WTC11 (cell line): ENCODE results near the gene TUBGCP2. TPM values are rescaled to one million over a fixed set of nuclear protein-coding genes. Genes with fewer than 3 reads are reported as not detected.

ENCODE experiments used
- ATAC-seq: fragments of 200-7000 bp; cut with Tn5 transposase; 2 replicates; pipeline ENCODE4 v1.10.0; 2021; ENCODE audit warnings: mild to moderate bottlenecking, moderate library complexity
- CTCF ChIA-PET: fragments of 300-600 bp; sonication (Branson Sonifier 250); formaldehyde crosslinking; loops from one replicate; lab custom pipeline; 2021; ENCODE audit warnings: antibody characterized with exemption; lab: Charles Lee
- POLR2A ChIA-PET: fragments of 350-600 bp; sonication (Branson Sonifier 250); formaldehyde crosslinking; loops from one replicate; lab custom pipeline; 2021; ENCODE audit warnings: antibody characterized with exemption; lab: Charles Lee
- DNase-seq: peaks from one replicate; pipeline ENCODE4 v3.0.0; 2021; ENCODE audit warnings: low spot score
- H3K27ac Mint-ChIP-seq: 2 replicates; pipeline ENCODE4 v1.8.0; 2021; ENCODE audit warnings: mixed read lengths
- H3K27me3 Mint-ChIP-seq: 2 replicates; pipeline ENCODE4 v1.8.0; 2021; ENCODE audit warnings: low read depth, mild to moderate bottlenecking, moderate library complexity, mixed read lengths
- H3K36me3 Mint-ChIP-seq: 2 replicates; pipeline ENCODE4 v1.8.0; 2021; ENCODE audit warnings: mixed read lengths
- H3K4me1 Mint-ChIP-seq: 2 replicates; pipeline ENCODE4 v1.8.0; 2022; ENCODE audit warnings: mixed read lengths
- H3K4me3 Mint-ChIP-seq: 2 replicates; pipeline ENCODE4 v1.8.0; 2021; ENCODE audit warnings: mild to moderate bottlenecking, moderate library complexity, mixed read lengths
- H3K9me3 Mint-ChIP-seq: 2 replicates; pipeline ENCODE4 v1.8.0; 2021; ENCODE audit warnings: mixed read lengths
- FOXP1 ChIP-seq: sonication (generic); formaldehyde crosslinking; IDR thresholded peaks from 2 replicates; pipeline ENCODE4 v1.8.0; 2022; ENCODE audit warnings: missing genetic modification reagents, mild to moderate bottlenecking, moderate library complexity, borderline replicate concordance
- GTF2I ChIP-seq: fragments of 250-450 bp; sonication (Bioruptor Pico); conservative IDR thresholded peaks from 2 replicates; pipeline ENCODE4 v1.4.0; 2021; ENCODE audit warnings: mild to moderate bottlenecking
- HMGA2 ChIP-seq: fragments of 250-450 bp; sonication (Bioruptor Pico); IDR thresholded peaks from 2 replicates; pipeline ENCODE4 v1.4.0; 2021; ENCODE audit warnings: mild to moderate bottlenecking, moderate library complexity
- MXD4 ChIP-seq: fragments of 250-450 bp; sonication (Bioruptor Pico); IDR thresholded peaks from 2 replicates; pipeline ENCODE4 v1.8.0; 2021; ENCODE audit warnings: mild to moderate bottlenecking, moderate library complexity, borderline replicate concordance
- NR1H2 ChIP-seq: sonication (generic); formaldehyde crosslinking; IDR thresholded peaks from 2 replicates; pipeline ENCODE4 v1.9.0; 2021; ENCODE audit warnings: mild to moderate bottlenecking, moderate library complexity, missing genetic modification reagents
- SMAD4 ChIP-seq: sonication (generic); formaldehyde crosslinking; IDR thresholded peaks from 2 replicates; pipeline ENCODE4 v1.8.0; 2022; ENCODE audit warnings: mild to moderate bottlenecking, missing genetic modification reagents
- TEAD1 ChIP-seq: sonication (generic); formaldehyde crosslinking; IDR thresholded peaks from 2 replicates; pipeline ENCODE4 v1.8.0; 2022; ENCODE audit warnings: mild to moderate bottlenecking, missing genetic modification reagents
- ZNF121 ChIP-seq: sonication (generic); formaldehyde crosslinking; IDR thresholded peaks from 2 replicates; pipeline ENCODE4 v1.8.0; 2023; ENCODE audit warnings: missing genetic modification reagents
- ZNF219 ChIP-seq: sonication (generic); formaldehyde crosslinking; IDR thresholded peaks from 2 replicates; pipeline ENCODE4 v1.8.0; 2023; ENCODE audit warnings: missing genetic modification reagents, mild to moderate bottlenecking, borderline replicate concordance
- ZNF263 ChIP-seq: sonication (generic); formaldehyde crosslinking; IDR thresholded peaks from 2 replicates; pipeline ENCODE4 v1.8.1; 2022; ENCODE audit warnings: low read depth, mild to moderate bottlenecking, moderate library complexity, missing genetic modification reagents
- total RNA-seq: library from RNA; stranded (reverse); gene quantifications from 3 replicates; pipeline ENCODE4 v1.2.3, GENCODE V29; 2021
- TF ChIP-seq, protein P1 (sequence below): sonication (generic); formaldehyde crosslinking; IDR thresholded peaks from 2 replicates; pipeline ENCODE4 v1.8.0; 2023; ENCODE audit warnings: missing genetic modification reagents, mild to moderate bottlenecking, borderline replicate concordance
- TF ChIP-seq, protein P2 (sequence below): sonication (generic); formaldehyde crosslinking; IDR thresholded peaks from 2 replicates; pipeline ENCODE4 v1.8.1; 2022; ENCODE audit warnings: low read depth, mild to moderate bottlenecking, moderate library complexity, missing genetic modification reagents, borderline replicate concordance
- TF ChIP-seq, protein P3 (sequence below): sonication (generic); formaldehyde crosslinking; IDR thresholded peaks from 2 replicates; pipeline ENCODE4 v1.8.1; 2023; ENCODE audit warnings: mild to moderate bottlenecking, moderate library complexity, missing genetic modification reagents
- TF ChIP-seq, protein P4 (sequence below): sonication (generic); formaldehyde crosslinking; conservative IDR thresholded peaks from 2 replicates; pipeline ENCODE4 v1.8.1; 2022; ENCODE audit warnings: mild to moderate bottlenecking, missing genetic modification reagents
- TF ChIP-seq, protein P5 (sequence below): sonication (generic); formaldehyde crosslinking; IDR thresholded peaks from 2 replicates; pipeline ENCODE4 v1.8.1; 2023; ENCODE audit warnings: mild to moderate bottlenecking, missing genetic modification reagents
- TF ChIP-seq, protein P6 (sequence below): sonication (generic); formaldehyde crosslinking; IDR thresholded peaks from 2 replicates; pipeline ENCODE4 v1.8.1; 2023; ENCODE audit warnings: mild to moderate bottlenecking, missing genetic modification reagents, moderate library complexity
- TF ChIP-seq, protein P7 (sequence below): sonication (generic); formaldehyde crosslinking; IDR thresholded peaks from 2 replicates; pipeline ENCODE4 v1.8.1; 2023; ENCODE audit warnings: mild to moderate bottlenecking, missing genetic modification reagents

Gene TUBGCP2
- total RNA-seq, 1 experiment from 2014 or later = 62.5 TPM

DNA sequence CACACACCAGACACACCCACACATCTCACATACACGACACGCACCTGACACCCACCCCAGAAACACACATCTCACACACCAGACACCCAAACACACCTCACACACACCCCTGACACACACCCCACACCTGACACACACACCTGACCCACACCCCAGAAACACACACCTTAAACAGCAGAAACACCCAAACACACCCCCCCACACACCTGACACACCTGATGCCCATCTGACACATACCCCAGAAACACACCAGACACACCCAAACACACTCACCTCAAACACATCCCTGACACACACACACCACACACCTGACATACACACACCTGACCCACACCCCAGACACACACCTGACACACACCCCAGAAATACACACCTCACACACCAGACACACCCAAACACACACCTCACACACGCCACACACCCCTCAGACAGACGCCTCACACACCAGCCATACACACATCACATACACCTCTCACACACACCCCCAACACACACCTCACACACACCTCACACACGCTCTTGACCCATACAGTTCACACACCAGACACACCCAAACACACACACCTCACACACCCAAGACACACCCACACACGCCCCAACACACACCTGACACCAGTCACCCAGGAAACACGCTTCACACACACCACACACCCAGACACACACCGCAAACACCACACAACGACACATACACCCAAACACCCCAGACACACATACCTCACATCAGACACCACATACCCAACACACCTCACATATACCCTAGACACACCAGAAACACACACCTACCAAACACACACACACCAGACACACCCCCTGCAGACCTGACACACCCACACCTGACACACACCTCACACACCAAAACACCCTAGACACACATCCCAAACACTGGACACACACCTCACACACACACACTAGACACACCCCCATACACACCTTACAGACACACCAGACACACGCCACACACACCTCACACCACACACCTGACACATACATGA, 29.7 kb upstream of the TUBGCP2 start (continued):
- TF ChIP-seq, protein P1, sequence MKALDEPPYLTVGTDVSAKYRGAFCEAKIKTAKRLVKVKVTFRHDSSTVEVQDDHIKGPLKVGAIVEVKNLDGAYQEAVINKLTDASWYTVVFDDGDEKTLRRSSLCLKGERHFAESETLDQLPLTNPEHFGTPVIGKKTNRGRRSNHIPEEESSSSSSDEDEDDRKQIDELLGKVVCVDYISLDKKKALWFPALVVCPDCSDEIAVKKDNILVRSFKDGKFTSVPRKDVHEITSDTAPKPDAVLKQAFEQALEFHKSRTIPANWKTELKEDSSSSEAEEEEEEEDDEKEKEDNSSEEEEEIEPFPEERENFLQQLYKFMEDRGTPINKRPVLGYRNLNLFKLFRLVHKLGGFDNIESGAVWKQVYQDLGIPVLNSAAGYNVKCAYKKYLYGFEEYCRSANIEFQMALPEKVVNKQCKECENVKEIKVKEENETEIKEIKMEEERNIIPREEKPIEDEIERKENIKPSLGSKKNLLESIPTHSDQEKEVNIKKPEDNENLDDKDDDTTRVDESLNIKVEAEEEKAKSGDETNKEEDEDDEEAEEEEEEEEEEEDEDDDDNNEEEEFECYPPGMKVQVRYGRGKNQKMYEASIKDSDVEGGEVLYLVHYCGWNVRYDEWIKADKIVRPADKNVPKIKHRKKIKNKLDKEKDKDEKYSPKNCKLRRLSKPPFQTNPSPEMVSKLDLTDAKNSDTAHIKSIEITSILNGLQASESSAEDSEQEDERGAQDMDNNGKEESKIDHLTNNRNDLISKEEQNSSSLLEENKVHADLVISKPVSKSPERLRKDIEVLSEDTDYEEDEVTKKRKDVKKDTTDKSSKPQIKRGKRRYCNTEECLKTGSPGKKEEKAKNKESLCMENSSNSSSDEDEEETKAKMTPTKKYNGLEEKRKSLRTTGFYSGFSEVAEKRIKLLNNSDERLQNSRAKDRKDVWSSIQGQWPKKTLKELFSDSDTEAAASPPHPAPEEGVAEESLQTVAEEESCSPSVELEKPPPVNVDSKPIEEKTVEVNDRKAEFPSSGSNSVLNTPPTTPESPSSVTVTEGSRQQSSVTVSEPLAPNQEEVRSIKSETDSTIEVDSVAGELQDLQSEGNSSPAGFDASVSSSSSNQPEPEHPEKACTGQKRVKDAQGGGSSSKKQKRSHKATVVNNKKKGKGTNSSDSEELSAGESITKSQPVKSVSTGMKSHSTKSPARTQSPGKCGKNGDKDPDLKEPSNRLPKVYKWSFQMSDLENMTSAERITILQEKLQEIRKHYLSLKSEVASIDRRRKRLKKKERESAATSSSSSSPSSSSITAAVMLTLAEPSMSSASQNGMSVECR (CRISPR knock-in tag) = no peak
- TF ChIP-seq, protein P2, sequence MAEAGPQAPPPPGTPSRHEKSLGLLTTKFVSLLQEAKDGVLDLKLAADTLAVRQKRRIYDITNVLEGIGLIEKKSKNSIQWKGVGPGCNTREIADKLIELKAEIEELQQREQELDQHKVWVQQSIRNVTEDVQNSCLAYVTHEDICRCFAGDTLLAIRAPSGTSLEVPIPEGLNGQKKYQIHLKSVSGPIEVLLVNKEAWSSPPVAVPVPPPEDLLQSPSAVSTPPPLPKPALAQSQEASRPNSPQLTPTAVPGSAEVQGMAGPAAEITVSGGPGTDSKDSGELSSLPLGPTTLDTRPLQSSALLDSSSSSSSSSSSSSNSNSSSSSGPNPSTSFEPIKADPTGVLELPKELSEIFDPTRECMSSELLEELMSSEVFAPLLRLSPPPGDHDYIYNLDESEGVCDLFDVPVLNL (CRISPR knock-in tag) = no peak
- TF ChIP-seq, protein P3, sequence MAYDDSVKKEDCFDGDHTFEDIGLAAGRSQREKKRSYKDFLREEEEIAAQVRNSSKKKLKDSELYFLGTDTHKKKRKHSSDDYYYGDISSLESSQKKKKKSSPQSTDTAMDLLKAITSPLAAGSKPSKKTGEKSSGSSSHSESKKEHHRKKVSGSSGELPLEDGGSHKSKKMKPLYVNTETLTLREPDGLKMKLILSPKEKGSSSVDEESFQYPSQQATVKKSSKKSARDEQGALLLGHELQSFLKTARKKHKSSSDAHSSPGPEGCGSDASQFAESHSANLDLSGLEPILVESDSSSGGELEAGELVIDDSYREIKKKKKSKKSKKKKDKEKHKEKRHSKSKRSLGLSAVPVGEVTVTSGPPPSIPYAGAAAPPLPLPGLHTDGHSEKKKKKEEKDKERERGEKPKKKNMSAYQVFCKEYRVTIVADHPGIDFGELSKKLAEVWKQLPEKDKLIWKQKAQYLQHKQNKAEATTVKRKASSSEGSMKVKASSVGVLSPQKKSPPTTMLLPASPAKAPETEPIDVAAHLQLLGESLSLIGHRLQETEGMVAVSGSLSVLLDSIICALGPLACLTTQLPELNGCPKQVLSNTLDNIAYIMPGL (CRISPR knock-in tag) = no peak
- TF ChIP-seq, all 79 proteins: peak for 0

DNA sequence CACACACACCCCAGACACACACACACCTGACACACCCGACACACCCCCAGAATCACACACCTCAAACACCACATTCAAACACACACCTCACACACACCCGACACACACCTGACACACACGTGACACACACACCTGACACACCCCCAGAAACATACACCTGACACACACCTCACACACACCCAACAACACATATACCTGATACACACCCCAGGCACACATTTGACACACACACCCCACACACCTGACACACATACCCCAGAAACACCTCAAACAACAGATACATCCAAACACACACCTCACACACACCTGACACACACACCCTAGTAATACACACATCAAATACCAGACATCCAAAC, 28.7 kb upstream of the TUBGCP2 start:
- Mint-ChIP-seq H3K4me1 (no peaks in the 10 kb centered on the region; the same call in 1 of the 2 replicates), H3K27ac (no peak overlapping the region), H3K27me3 (peaks cover 34% of the 10 kb centered on the region), H3K36me3 (no peaks in the 10 kb centered on the region), H3K9me3 (peaks cover 16% of the 10 kb centered on the region), H3K4me3 (no peak overlapping the region)
- DNase-seq (no peak), ATAC-seq (no peak)
- CTCF ChIA-PET = no interaction called here
- POLR2A ChIA-PET = no interaction called here
- TF ChIP-seq HMGA2 (CRISPR knock-in tag) (no peak), FOXP1 (CRISPR knock-in tag) (no peak), TEAD1 (CRISPR knock-in tag) (no peak), ZNF219 (no peak), SMAD4 (CRISPR knock-in tag) (no peak), ZNF121 (CRISPR knock-in tag) (no peak), GTF2I (no peak), MXD4 (CRISPR knock-in tag) (no peak), NR1H2 (CRISPR knock-in tag) (no peak), ZNF263 (CRISPR knock-in tag) (no peak)
- TF ChIP-seq, protein P4, sequence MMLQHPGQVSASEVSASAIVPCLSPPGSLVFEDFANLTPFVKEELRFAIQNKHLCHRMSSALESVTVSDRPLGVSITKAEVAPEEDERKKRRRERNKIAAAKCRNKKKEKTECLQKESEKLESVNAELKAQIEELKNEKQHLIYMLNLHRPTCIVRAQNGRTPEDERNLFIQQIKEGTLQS = no peak
- TF ChIP-seq, protein P5, sequence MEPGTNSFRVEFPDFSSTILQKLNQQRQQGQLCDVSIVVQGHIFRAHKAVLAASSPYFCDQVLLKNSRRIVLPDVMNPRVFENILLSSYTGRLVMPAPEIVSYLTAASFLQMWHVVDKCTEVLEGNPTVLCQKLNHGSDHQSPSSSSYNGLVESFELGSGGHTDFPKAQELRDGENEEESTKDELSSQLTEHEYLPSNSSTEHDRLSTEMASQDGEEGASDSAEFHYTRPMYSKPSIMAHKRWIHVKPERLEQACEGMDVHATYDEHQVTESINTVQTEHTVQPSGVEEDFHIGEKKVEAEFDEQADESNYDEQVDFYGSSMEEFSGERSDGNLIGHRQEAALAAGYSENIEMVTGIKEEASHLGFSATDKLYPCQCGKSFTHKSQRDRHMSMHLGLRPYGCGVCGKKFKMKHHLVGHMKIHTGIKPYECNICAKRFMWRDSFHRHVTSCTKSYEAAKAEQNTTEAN (CRISPR knock-in tag) = no peak
- TF ChIP-seq, protein P6, sequence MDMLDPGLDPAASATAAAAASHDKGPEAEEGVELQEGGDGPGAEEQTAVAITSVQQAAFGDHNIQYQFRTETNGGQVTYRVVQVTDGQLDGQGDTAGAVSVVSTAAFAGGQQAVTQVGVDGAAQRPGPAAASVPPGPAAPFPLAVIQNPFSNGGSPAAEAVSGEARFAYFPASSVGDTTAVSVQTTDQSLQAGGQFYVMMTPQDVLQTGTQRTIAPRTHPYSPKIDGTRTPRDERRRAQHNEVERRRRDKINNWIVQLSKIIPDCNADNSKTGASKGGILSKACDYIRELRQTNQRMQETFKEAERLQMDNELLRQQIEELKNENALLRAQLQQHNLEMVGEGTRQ (CRISPR knock-in tag) = no peak
- TF ChIP-seq, protein P2 (CRISPR knock-in tag) = no peak
- TF ChIP-seq, protein P7, sequence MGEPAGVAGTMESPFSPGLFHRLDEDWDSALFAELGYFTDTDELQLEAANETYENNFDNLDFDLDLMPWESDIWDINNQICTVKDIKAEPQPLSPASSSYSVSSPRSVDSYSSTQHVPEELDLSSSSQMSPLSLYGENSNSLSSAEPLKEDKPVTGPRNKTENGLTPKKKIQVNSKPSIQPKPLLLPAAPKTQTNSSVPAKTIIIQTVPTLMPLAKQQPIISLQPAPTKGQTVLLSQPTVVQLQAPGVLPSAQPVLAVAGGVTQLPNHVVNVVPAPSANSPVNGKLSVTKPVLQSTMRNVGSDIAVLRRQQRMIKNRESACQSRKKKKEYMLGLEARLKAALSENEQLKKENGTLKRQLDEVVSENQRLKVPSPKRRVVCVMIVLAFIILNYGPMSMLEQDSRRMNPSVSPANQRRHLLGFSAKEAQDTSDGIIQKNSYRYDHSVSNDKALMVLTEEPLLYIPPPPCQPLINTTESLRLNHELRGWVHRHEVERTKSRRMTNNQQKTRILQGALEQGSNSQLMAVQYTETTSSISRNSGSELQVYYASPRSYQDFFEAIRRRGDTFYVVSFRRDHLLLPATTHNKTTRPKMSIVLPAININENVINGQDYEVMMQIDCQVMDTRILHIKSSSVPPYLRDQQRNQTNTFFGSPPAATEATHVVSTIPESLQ (CRISPR knock-in tag) = no peak
